ENCODE results near the gene KRTAP24-1.

Gene KRTAP24-1

DNA sequence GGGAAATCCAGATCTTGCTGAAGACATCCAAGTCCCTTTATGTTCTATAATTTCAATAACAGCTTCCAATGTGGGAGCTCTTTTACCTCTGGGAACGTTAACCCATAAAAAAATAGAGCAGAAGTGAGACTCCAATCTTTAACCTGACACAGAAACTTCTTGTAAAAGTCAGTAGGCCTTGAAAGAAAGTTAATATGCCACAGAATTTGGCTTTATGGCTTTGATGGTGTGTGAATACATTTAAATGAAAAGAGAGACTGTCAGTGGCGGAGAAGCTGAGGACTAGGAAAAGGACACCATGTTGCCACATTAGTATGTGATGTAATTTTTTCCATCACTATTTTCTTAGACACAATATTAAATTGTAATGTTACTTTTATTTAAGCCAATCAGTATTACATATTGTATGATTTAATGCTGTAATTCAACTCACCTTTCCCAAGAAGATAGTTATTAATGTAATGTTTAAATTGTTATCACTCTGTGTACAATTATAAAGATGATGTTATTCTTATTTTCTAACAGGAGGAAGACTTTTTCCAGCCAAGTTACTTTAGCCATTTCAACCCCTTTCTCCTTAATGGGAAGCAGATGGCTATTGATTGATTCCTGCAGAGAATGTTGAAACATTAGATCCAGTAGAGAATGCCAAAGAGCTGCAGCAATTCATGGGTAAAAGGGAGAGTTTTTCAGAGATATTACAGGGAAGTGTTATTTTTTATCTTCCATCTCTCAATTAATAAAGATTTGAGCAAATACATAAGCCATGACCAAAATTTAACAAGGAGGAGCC, 49.3 kb downstream of the KRTAP24-1 start:
- no peak for DNase-seq

DNA sequence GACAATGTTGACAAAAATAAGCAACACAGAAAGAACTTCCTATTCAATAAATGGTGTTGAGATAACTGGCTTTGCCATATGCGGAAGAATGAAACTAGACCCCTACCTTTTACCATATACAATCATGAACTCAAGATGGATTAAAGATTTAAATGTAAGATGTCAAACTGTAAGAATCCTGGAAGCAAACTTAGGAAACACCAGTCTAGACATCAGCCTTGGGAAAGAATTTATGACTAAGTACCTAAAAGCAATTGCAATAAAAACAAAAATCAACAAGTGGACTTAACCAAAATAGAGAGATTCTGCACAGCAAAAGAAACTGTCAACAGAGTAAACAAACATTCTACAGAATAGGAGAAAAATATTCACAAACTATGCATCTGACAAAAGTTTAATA, 50.7 kb downstream of the KRTAP24-1 start:
- no peak for DNase-seq
